Mesothelial cell of epicardium (in vitro differentiated cells): ENCODE measurements around the gene CTNNBL1. TPM values are rescaled to one million over a fixed set of nuclear protein-coding genes. Genes with fewer than 3 reads are reported as not detected.
"Not testable (repeated sequence)": the region's sequence is repeated elsewhere in the genome, so short reads cannot be mapped to it uniquely, and the experiment has no call there.

Experiments
- DNase-seq, 2 experiments: peaks; one replicate each; pipeline ENCODE4 v3.0.0; 2021; ENCODE audit warnings: low spot score in 2 of 2; ENCODE audit not compliant: unreplicated experiment in 2 of 2
- H3K27ac Mint-ChIP-seq: 2 replicates; pipeline ENCODE4 v1.8.0; 2021; ENCODE audit warnings: mixed read lengths
- H3K27me3 Mint-ChIP-seq: 2 replicates; pipeline ENCODE4 v1.8.0; 2021; ENCODE audit warnings: low read depth, mixed read lengths
- H3K36me3 Mint-ChIP-seq: 2 replicates; pipeline ENCODE4 v1.8.0; 2021; ENCODE audit warnings: mixed read lengths
- H3K4me1 Mint-ChIP-seq: 2 replicates; pipeline ENCODE4 v1.8.0; 2021; ENCODE audit warnings: mixed read lengths
- H3K4me3 Mint-ChIP-seq: 2 replicates; pipeline ENCODE4 v1.8.0; 2021; ENCODE audit warnings: mild to moderate bottlenecking, moderate library complexity, mixed read lengths
- H3K9me3 Mint-ChIP-seq: 2 replicates; pipeline ENCODE4 v1.8.0; 2021; ENCODE audit warnings: mixed read lengths
- total RNA-seq: library from RNA; stranded (reverse); gene quantifications from 3 replicates; pipeline ENCODE4 v1.2.1, GENCODE V29; 2021
- TF ChIP-seq, protein P1 (sequence below): fragments of 200-600 bp; sonication (generic); IDR thresholded peaks from one replicate; pipeline ENCODE4 v1.5.0; 2021; ENCODE audit warnings: antibody characterized with exemption; ENCODE audit not compliant: unreplicated experiment

CTNNBL1 gene
- total RNA-seq, 1 donor from 2014 or later = 59.0 TPM

DNA sequence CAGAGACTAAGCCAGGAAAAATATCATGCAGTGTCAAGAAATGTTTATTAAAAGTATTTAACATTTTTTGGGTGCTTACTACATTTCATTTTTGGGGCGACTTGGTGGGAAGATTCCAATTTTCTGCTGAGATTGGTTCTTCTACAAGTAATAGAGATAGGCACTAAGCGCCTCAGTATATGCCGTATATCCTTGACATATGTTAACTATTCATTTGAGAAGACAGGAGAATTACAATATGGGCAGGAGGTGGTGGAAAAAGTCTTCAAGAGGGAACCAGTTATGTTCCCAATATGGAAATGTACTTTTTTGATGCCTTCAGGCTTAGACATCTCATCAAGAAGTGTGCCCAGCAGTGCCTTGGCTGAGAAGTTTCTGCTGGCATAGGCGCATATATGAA is 6.5 kb downstream of the CTNNBL1 start:
- H3K9me3 Mint-ChIP-seq = no peaks in the 10 kb centered on the region
- no peaks in the 10 kb centered on the region for H3K27me3 Mint-ChIP-seq
- H3K4me1 Mint-ChIP-seq = peaks cover 4% of the 10 kb centered on the region
- no peak overlapping the region for H3K27ac Mint-ChIP-seq
- DNase-seq = no peak
- TF ChIP-seq, protein P1, sequence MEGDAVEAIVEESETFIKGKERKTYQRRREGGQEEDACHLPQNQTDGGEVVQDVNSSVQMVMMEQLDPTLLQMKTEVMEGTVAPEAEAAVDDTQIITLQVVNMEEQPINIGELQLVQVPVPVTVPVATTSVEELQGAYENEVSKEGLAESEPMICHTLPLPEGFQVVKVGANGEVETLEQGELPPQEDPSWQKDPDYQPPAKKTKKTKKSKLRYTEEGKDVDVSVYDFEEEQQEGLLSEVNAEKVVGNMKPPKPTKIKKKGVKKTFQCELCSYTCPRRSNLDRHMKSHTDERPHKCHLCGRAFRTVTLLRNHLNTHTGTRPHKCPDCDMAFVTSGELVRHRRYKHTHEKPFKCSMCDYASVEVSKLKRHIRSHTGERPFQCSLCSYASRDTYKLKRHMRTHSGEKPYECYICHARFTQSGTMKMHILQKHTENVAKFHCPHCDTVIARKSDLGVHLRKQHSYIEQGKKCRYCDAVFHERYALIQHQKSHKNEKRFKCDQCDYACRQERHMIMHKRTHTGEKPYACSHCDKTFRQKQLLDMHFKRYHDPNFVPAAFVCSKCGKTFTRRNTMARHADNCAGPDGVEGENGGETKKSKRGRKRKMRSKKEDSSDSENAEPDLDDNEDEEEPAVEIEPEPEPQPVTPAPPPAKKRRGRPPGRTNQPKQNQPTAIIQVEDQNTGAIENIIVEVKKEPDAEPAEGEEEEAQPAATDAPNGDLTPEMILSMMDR = no peak
- no peak overlapping the region for H3K4me3 Mint-ChIP-seq
- no peaks in the 10 kb centered on the region for H3K36me3 Mint-ChIP-seq

DNA sequence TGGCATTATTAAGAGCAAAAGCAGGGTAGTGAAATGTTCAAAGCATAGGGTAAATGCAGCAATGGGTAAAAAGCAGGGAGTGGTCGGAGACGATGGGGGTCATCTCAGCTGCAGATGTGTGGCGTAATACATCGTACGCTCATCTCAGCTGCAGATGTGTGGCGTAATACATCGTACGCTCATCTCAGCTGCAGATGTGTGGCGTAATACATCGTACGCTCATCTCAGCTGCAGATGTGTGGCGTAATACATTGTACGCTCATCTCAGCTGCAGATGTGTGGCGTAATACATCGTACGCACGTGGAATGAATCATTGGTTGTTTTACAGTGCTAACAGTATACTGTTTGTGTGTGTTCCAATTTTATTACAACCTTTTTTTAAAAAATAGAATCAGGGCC is 7.8 kb downstream of the CTNNBL1 start:
- H3K4me1 Mint-ChIP-seq, H3K27me3 Mint-ChIP-seq, H3K36me3 Mint-ChIP-seq, H3K4me3 Mint-ChIP-seq, DNase-seq, H3K27ac Mint-ChIP-seq: not testable (repeated sequence)
- peaks cover 11% of the 10 kb centered on the region for H3K9me3 Mint-ChIP-seq

DNA sequence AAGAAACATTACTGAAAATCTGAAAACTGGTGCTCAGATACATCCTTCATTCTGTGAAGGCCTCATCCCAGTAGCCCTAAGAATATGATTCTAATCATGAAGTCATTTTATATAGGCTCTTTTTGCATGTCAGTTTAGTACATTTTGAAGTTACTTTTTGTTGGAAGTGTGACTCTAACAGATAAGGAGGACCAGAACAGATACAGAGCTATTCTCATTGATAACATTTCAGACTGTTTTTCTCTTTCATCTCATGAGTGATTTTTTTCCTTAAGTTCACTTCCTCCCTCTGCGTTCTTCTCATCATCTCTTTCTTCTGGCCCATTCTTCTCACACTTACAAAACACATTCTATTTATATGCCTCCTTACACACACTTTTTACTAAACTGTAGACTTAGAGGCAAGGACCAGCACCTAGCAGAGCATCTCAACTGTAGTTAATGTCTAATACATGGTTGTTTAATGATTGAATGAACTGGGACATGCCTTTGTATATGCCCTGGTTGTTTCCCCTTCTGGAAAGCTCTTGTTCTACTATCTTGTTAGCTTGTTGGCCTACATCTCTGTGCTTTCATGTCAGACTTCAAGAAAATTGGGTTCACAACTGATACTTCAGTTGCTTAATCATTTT is 8.7 kb downstream of the CTNNBL1 start:
- no peak overlapping the region for H3K4me3 Mint-ChIP-seq
- peaks cover 13% of the 10 kb centered on the region for H3K36me3 Mint-ChIP-seq
- no peaks in the 10 kb centered on the region for H3K4me1 Mint-ChIP-seq
- no peaks in the 10 kb centered on the region for H3K27me3 Mint-ChIP-seq
- peaks cover 17% of the 10 kb centered on the region for H3K9me3 Mint-ChIP-seq
- DNase-seq = no peak
- H3K27ac Mint-ChIP-seq = no peak overlapping the region
- TF ChIP-seq, protein P1 = no peak

DNA sequence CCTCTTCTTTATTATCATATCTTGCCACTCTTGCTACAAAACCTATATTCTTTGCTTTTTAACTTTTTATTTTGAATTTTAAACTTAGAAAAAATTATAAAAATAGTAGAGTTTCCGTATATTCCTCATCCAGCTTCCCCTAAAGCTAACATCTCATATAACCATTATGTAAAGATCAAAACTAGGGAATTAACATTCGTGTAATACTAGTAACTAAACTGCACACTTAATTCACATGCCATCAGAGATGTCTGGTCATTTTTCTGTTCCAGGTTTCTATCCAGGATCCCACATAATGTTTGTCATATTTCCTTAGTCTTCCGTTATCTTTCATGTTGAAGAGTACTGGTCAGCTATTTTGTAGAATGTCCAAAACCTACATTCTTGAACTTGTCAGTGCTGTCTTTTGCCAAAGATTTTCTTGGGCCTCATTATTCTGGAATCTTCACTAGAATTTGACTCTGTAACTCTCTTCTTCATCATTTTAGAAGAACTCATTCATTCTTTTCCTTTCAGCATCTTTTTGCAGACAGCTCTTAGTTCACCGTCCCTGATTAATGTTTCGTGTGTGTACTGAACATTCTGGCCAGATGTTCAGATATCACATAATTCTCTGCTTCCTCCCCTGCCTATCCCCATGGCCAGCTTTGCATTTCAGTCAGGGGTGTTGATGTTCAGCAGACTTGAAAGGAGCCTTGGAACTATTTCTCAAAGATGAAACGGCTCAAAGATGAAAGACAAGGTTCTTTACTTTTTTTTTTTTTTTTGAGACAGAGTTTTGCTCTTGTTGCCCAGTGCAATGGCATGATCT is 9.4 kb downstream of the CTNNBL1 start:
- Mint-ChIP-seq H3K36me3 (peaks cover 18% of the 10 kb centered on the region), H3K9me3 (peaks cover 22% of the 10 kb centered on the region), H3K4me1 (no peaks in the 10 kb centered on the region), H3K27ac (no peak overlapping the region), H3K4me3 (no peak overlapping the region), H3K27me3 (no peaks in the 10 kb centered on the region)
- no peak for DNase-seq
- TF ChIP-seq, protein P1 = no peak

DNA sequence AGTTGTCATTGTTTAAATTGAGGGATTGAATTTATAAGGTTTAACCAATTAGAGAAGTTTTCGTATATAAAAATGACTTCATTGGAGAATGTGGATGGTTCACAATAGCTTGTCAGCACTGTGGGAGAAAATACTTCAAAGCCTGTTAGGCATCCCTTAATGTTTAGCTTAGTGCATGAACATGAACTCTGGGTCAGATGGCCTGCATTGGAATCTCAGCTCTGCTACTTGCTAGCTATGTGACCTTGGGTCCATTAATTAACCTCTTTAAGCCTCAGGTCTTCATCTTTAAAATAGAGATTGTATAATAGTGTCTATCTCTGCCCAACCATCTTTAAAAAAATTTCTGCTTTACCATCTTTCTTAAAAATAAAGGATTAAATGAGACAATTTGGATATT is 11.1 kb downstream of the CTNNBL1 start:
- no peak for DNase-seq
- peaks cover 18% of the 10 kb centered on the region for H3K36me3 Mint-ChIP-seq
- no peak overlapping the region for H3K4me3 Mint-ChIP-seq
- no peaks in the 10 kb centered on the region for H3K27me3 Mint-ChIP-seq
- H3K9me3 Mint-ChIP-seq = peaks cover 22% of the 10 kb centered on the region
- TF ChIP-seq, protein P1 = no peak
- no peak overlapping the region for H3K27ac Mint-ChIP-seq
- no peaks in the 10 kb centered on the region for H3K4me1 Mint-ChIP-seq

DNA sequence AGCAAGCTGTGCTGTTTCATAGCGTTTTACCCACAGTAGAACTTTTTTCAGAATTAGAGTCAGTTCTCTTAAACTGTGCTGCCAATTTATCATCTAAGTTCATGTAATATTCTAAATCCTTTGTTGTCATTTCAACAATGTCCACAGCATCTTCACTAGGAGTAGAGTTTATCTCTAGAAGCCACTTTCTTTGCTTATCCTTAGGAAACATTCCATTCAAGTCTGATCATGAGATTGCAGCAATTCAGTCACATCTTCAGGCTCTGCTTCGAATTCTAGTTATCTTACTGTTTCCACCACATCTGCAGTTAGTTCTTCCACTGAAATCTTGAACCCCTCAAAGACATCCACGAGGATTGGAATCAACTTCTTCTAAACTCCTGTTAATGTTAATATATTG is 12.5 kb downstream of the CTNNBL1 start:
- DNase-seq = no peak
- TF ChIP-seq, protein P1 = no peak
- Mint-ChIP-seq H3K36me3 (peaks cover 18% of the 10 kb centered on the region), H3K27me3 (no peaks in the 10 kb centered on the region), H3K27ac (no peak overlapping the region), H3K4me1 (peaks cover 6% of the 10 kb centered on the region), H3K9me3 (peaks cover 22% of the 10 kb centered on the region), H3K4me3 (no peak overlapping the region)
